ENCODE data around the gene ZNF576. TPM values are rescaled to one million over a fixed set of nuclear protein-coding genes. Genes with fewer than 3 reads are reported as not detected.

Gene ZNF576
- total and polyA plus RNA-seq, 2 of the 13 experiments (the other 11 are each of a cell fraction or from before 2014, with no cell fraction given), result 7.2 to 9.6 TPM

GRCh38 chr19:43639519-43640423, 43.4 kb downstream of the ZNF576 start, which contains the start of gene CADM4 (continued):
- peak; percentile 14; the same call in 1 of the 2 replicates for TF ChIP-seq THRA (CRISPR knock-in tag; IDR thresholded peaks at IDR 0.05; ENCODE audit: borderline replicate concordance)
- no peak for TF ChIP-seq ZNF225 (CRISPR knock-in tag; IDR thresholded peaks at IDR 0.05)
- no peak for TF ChIP-seq RBAK (CRISPR knock-in tag; IDR thresholded peaks at IDR 0.05)
- TF ChIP-seq TAF15 (IDR thresholded peaks at IDR 0.05; ENCODE audit: low read depth, low read length, poor library complexity, severe bottlenecking), result no peak
- 0 out of 2 replicates have a peak, but pooled peaks have one; percentile 50 for TF ChIP-seq ZFYVE20 (CRISPR knock-in tag; IDR thresholded peaks at IDR 0.05; ENCODE audit: borderline replicate concordance, low read depth)
- TF ChIP-seq NRL (CRISPR knock-in tag; IDR thresholded peaks at IDR 0.05; ENCODE audit: borderline replicate concordance), result peak; percentile 81
- peak; percentile 51; the same call in 1 of the 2 replicates for TF ChIP-seq PITX1 (CRISPR knock-in tag; IDR thresholded peaks at IDR 0.05)
- TF ChIP-seq HNRNPL (IDR thresholded peaks at IDR 0.05; ENCODE audit: low read depth, low read length), result no peak
- TF ChIP-seq STAG1 (CRISPR knock-in tag; IDR thresholded peaks at IDR 0.05), result no peak
- no peak for TF ChIP-seq POLR2G (IDR thresholded peaks at IDR 0.05; ENCODE audit: low read depth, low read length)
- TF ChIP-seq RARA (CRISPR knock-in tag; IDR thresholded peaks at IDR 0.05), result no peak
- TF ChIP-seq TFDP1 (CRISPR knock-in tag; IDR thresholded peaks at IDR 0.05; ENCODE audit: borderline replicate concordance), result peak; percentile 66; the same call in 1 of the 2 replicates
- no peak for TF ChIP-seq NFYC (CRISPR knock-in tag; IDR thresholded peaks at IDR 0.05)
- TF ChIP-seq ZNF670 (CRISPR knock-in tag; IDR thresholded peaks at IDR 0.05; ENCODE audit: borderline replicate concordance), result no peak
- TF ChIP-seq ZFP36 (IDR thresholded peaks at IDR 0.05; ENCODE audit: borderline replicate concordance, low read depth, low read length, partially characterized antibody), result no peak
- no peak for TF ChIP-seq ZBTB21 (CRISPR knock-in tag; IDR thresholded peaks at IDR 0.05)
- TF ChIP-seq RAD51 (IDR thresholded peaks at IDR 0.05; ENCODE audit: borderline replicate concordance), result no peak
- TF ChIP-seq GTF3A (CRISPR knock-in tag; conservative IDR thresholded peaks at IDR 0.05), result no peak
- peak; percentile 95 for TF ChIP-seq EEA1 (CRISPR knock-in tag; IDR thresholded peaks at IDR 0.05; ENCODE audit: borderline replicate concordance)
- no peak; the same call in 1 of the 2 replicates for TF ChIP-seq TARDBP (CRISPR knock-in tag; IDR thresholded peaks at IDR 0.05)
- TF ChIP-seq ZNF672 (CRISPR knock-in tag; IDR thresholded peaks at IDR 0.05), result no peak
- TF ChIP-seq POLR2AphosphoS2 (IDR thresholded peaks at IDR 0.05; ENCODE audit: low read depth, low read length), result no peak
- no peak for TF ChIP-seq MBNL3 (CRISPR knock-in tag; conservative IDR thresholded peaks at IDR 0.05)
- no peak for TF ChIP-seq ATM (IDR thresholded peaks at IDR 0.05; ENCODE audit: borderline replicate concordance)
- TF ChIP-seq ARNT (IDR thresholded peaks at IDR 0.05), result no peak
- TF ChIP-seq ZNF367 (CRISPR knock-in tag; IDR thresholded peaks at IDR 0.05; ENCODE audit: borderline replicate concordance), result no peak
- no peak for TF ChIP-seq SKI (IDR thresholded peaks at IDR 0.05; ENCODE audit: partially characterized antibody)
- peak; percentile 37; the same call in 1 of the 2 replicates for TF ChIP-seq NFKB2 (CRISPR knock-in tag; IDR thresholded peaks at IDR 0.05; ENCODE audit: borderline replicate concordance)
